CD14-positive monocyte (primary cell): Measurements from ENCODE around the gene TPST1. TPM values are rescaled to one million over a fixed set of nuclear protein-coding genes. Genes with fewer than 3 reads are reported as not detected.

Experiments
- DNase-seq, 3 donors: peaks; one replicate each; pipeline ENCODE4 v3.0.0-alpha.2; 2011 to 2022
- H2AFZ ChIP-seq: 2 replicates; pipeline ENCODE4 v1.6.0; 2012; ENCODE audit warnings: mild to moderate bottlenecking, low read depth, low read length, inconsistent platforms; ENCODE audit not compliant: insufficient read depth, poor library complexity, severe bottlenecking
- H3K27ac ChIP-seq, 2 donors: 1 replicate in 1 of 2; 2 replicates in 1 of 2; pipeline ENCODE4 v1.5.1; 2012 to 2013; ENCODE audit warnings: low read length in 2 of 2, control low read depth in 1 of 2, inconsistent platforms in 1 of 2, low read depth in 1 of 2, mild to moderate bottlenecking in 1 of 2
- H3K27me3 ChIP-seq, 2 donors: one replicate each; pipeline versions ENCODE4 v1.6.0 to v1.6.1; 2011 to 2013; ENCODE audit warnings: low read length in 2 of 2; ENCODE audit not compliant: control insufficient read depth in 2 of 2, insufficient read depth in 2 of 2
- H3K36me3 ChIP-seq, 2 donors: replicated peaks in 1 of 2; 1 replicate in 1 of 2; 2 replicates in 1 of 2; pipeline versions ENCODE4 v1.5.1 to v1.6.1; 2012 to 2013; ENCODE audit warnings: low read length in 2 of 2, control low read depth in 1 of 2, inconsistent platforms in 1 of 2, mild to moderate bottlenecking in 1 of 2; ENCODE audit not compliant: insufficient read depth in 2 of 2, control insufficient read depth in 1 of 2
- H3K4me1 ChIP-seq, 2 donors: 1 replicate in 1 of 2; 2 replicates in 1 of 2; pipeline versions ENCODE4 v1.5.1 to v1.6.1; 2012 to 2013; ENCODE audit warnings: low read length in 2 of 2, control low read depth in 1 of 2, inconsistent platforms in 1 of 2, mild to moderate bottlenecking in 1 of 2, moderate library complexity in 1 of 2; ENCODE audit not compliant: insufficient read depth in 2 of 2, control insufficient read depth in 1 of 2
- H3K4me2 ChIP-seq: replicated peaks from 2 replicates; pipeline ENCODE3; 2012; ENCODE audit warnings: low read length, moderate library complexity, mild to moderate bottlenecking; ENCODE audit not compliant: poor library complexity, severe bottlenecking; ENCODE audit errors: extremely low read depth
- H3K4me3 ChIP-seq, 3 experiments: fragments of 200-600 bp in 1 of 3; sonication (generic) in 1 of 3; replicated peaks in 1 of 3; 1 replicate in 2 of 3; 2 replicates in 1 of 3; pipeline ENCODE4 v1.5.1; 2011 to 2013; ENCODE audit warnings: low read length in 3 of 3, mild to moderate bottlenecking in 3 of 3, control low read depth in 2 of 3, low read depth in 2 of 3, inconsistent platforms in 1 of 3, moderate library complexity in 1 of 3
- H3K79me2 ChIP-seq: 2 replicates; pipeline ENCODE4 v1.6.0; 2012; ENCODE audit warnings: mild to moderate bottlenecking, control low read depth, inconsistent platforms, low read length, moderate library complexity; ENCODE audit not compliant: insufficient read depth
- H3K9ac ChIP-seq: 2 replicates; pipeline ENCODE4 v1.6.0; 2017; ENCODE audit warnings: low read length, mild to moderate bottlenecking; ENCODE audit not compliant: insufficient read depth, poor library complexity, severe bottlenecking
- H3K9me3 ChIP-seq, 2 donors: replicated peaks in 1 of 2; 1 replicate in 1 of 2; 2 replicates in 1 of 2; pipeline versions ENCODE4 v1.5.1 to v1.6.1; 2012 to 2013; ENCODE audit warnings: low read length in 2 of 2, control low read depth in 1 of 2; ENCODE audit not compliant: control insufficient read depth in 1 of 2, insufficient read depth in 1 of 2
- H4K20me1 ChIP-seq: 2 replicates; pipeline ENCODE4 v1.6.0; 2012; ENCODE audit warnings: mild to moderate bottlenecking, low read length, control low read depth, moderate library complexity; ENCODE audit not compliant: insufficient read depth
- H3K27ac Mint-ChIP-seq, 7 donors: one replicate each; pipeline ENCODE4 v1.8.0; 2020; ENCODE audit warnings: mild to moderate bottlenecking in 7 of 7, mixed read lengths in 7 of 7, moderate library complexity in 6 of 7, inconsistent platforms in 2 of 7
- H3K27me3 Mint-ChIP-seq, 3 donors: one replicate each; pipeline ENCODE4 v1.8.0; 2021 to 2022; ENCODE audit warnings: low read depth in 3 of 3, mild to moderate bottlenecking in 3 of 3, mixed read lengths in 3 of 3, moderate library complexity in 3 of 3, inconsistent platforms in 1 of 3
- H3K36me3 Mint-ChIP-seq, 2 donors: one replicate each; pipeline ENCODE4 v1.8.0; 2020; ENCODE audit warnings: mixed read lengths in 2 of 2, inconsistent platforms in 1 of 2, mild to moderate bottlenecking in 1 of 2
- H3K4me1 Mint-ChIP-seq: one replicate; pipeline ENCODE4 v1.8.0; 2020; ENCODE audit warnings: mild to moderate bottlenecking, mixed read lengths
- H3K4me3 Mint-ChIP-seq, 2 donors: one replicate each; pipeline ENCODE4 v1.8.0; 2020; ENCODE audit warnings: mild to moderate bottlenecking in 2 of 2, mixed read lengths in 2 of 2, moderate library complexity in 1 of 2
- H3K9me3 Mint-ChIP-seq, 7 donors: one replicate each; pipeline ENCODE4 v1.8.0; 2020 to 2022; ENCODE audit warnings: mixed read lengths in 7 of 7, mild to moderate bottlenecking in 6 of 7, moderate library complexity in 6 of 7, inconsistent platforms in 2 of 7
- WGBS: methylation state at CpG from one replicate; pipeline ENCODE4 v1.1.5; 2013; ENCODE audit warnings: missing lambda C conversion rate; ENCODE audit not compliant: insufficient coverage; 5-methylcytosine and 5-hydroxymethylcytosine counted together
- intact Hi-C, 2 donors: fragments of 100-400 bp; cut with micrococcal nuclease; formaldehyde crosslinking; loops; one replicate each; pipeline versions ENCODE4 v1.15.0 to v1.15.1; 2023
- polyA plus RNA-seq, 3 donors: library from polyadenylated mRNA; depleted of rRNA in 1 of 3; unstranded in 2 of 3; stranded (reverse) in 1 of 3; fragments of 300-500 nt in 2 of 3; fragments of >200 nt in 1 of 3; fragmentation: Illumina TruSeq in 2 of 3; gene quantifications; 1 replicate in 2 of 3; 2 replicates in 1 of 3; pipeline ENCODE4 v1.2.3, GENCODE V29; 2012 to 2021
- TF ChIP-seq, protein P1 (sequence below): fragments of 200-600 bp; IDR thresholded peaks from one replicate; pipeline ENCODE4 v1.8.0; 2022; ENCODE audit warnings: antibody characterized with exemption, mild to moderate bottlenecking

TPST1 gene
- polyA plus RNA-seq, 3 donors: 0.54 to 4.8 (median 4.2) TPM

DNA sequence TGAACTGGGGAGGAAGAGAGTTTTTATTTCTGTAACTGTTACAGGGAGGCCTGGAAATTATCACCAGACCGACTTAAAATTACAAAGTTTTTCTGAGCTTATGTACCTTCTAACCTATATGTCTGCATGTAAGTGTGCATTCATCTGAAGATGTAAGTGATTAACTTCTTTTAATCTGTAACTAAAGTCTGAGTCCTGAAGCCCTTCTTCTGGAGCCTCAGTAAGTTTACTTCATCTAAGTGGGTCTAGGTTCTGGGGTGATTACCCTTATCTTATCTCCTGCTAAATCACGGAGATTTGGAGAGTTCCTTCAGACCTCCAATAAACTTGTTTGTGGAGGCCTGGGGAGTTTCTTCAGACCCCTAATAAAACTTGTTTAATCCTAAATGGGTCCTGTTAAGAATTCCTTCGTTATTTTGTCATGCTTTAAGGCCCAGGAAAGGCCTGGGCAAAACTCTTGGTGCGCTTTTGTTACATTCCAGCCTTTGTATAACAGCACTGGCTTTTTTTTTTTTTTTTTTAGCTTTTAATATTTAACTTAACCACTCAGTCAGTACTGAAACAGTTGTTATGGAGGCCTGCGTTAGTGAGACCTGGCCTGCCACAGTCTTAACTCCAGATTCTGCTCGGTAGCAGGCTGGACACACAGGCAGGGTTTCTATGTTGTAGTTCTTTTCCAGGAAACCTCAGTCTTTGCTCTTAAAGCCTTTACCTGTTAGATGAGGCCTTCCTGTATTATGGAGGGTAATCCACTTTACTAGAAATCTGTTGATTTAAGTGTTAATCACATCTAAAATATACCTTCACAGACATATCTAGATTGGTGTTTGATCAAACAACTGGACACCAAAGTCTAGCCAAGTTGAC lies 33.0 kb downstream of the TPST1 start:
- Mint-ChIP-seq H3K4me1 (peaks cover 3% of the 10 kb centered on the region), H3K36me3 (no peaks in the 10 kb centered on the region), H3K9me3 (peaks cover 0 to 5% (median 3%) of the 10 kb centered on the region in 7 donors), H3K4me3 (no peak overlapping the region), H3K27ac (no peak overlapping the region), H3K27me3 (peaks cover 0 to 3% (median 0%) of the 10 kb centered on the region in 3 donors)
- no peaks in the 10 kb centered on the region for H3K4me1 ChIP-seq
- no peaks in the 10 kb centered on the region for H3K27me3 ChIP-seq
- no CpG with 5 or more reads among the region's 6 CpGs for WGBS
- intact Hi-C loops: no loop called here
- no peak overlapping the region for H3K4me3 ChIP-seq
- no peaks in the 10 kb centered on the region for H3K9me3 ChIP-seq
- no peak for DNase-seq
- TF ChIP-seq, protein P1, sequence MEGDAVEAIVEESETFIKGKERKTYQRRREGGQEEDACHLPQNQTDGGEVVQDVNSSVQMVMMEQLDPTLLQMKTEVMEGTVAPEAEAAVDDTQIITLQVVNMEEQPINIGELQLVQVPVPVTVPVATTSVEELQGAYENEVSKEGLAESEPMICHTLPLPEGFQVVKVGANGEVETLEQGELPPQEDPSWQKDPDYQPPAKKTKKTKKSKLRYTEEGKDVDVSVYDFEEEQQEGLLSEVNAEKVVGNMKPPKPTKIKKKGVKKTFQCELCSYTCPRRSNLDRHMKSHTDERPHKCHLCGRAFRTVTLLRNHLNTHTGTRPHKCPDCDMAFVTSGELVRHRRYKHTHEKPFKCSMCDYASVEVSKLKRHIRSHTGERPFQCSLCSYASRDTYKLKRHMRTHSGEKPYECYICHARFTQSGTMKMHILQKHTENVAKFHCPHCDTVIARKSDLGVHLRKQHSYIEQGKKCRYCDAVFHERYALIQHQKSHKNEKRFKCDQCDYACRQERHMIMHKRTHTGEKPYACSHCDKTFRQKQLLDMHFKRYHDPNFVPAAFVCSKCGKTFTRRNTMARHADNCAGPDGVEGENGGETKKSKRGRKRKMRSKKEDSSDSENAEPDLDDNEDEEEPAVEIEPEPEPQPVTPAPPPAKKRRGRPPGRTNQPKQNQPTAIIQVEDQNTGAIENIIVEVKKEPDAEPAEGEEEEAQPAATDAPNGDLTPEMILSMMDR: no peak
- no peak overlapping the region for H3K27ac ChIP-seq
- H3K4me2 ChIP-seq: no peak overlapping the region
- no peak overlapping the region for H3K9ac ChIP-seq
- H3K36me3 ChIP-seq: no peaks in the 10 kb centered on the region
- no peaks in the 10 kb centered on the region for H3K79me2 ChIP-seq
- no peaks in the 10 kb centered on the region for H4K20me1 ChIP-seq
- H2AFZ ChIP-seq: no peak overlapping the region

- intact Hi-C loops: no loop called here
- Histone ChIP-seq H3K27me3 (no peaks in the 10 kb centered on the region), H3K4me3 (no peak overlapping the region), H3K79me2 (no peaks in the 10 kb centered on the region), H3K4me2 (no peak overlapping the region), H3K9ac (no peak overlapping the region), H3K27ac (no peak overlapping the region), H2AFZ (no peak overlapping the region), H3K9me3 (no peaks in the 10 kb centered on the region), H4K20me1 (no peaks in the 10 kb centered on the region), H3K36me3 (no peaks in the 10 kb centered on the region), H3K4me1 (no peaks in the 10 kb centered on the region)
- no peaks in the 10 kb centered on the region for H3K36me3 Mint-ChIP-seq
- WGBS: 62% methylated on average over 3 of the region's 5 CpGs
- H3K27ac Mint-ChIP-seq: peak overlapping the region in 1 of 7 donors; percentile 2
- peaks cover 0 to 3% (median 2%) of the 10 kb centered on the region in 3 donors for H3K27me3 Mint-ChIP-seq
- H3K4me3 Mint-ChIP-seq: no peak overlapping the region
- peaks cover 0 to 2% (median 0%) of the 10 kb centered on the region in 7 donors for H3K9me3 Mint-ChIP-seq
- DNase-seq: no peak
- no peaks in the 10 kb centered on the region for H3K4me1 Mint-ChIP-seq
- TF ChIP-seq, protein P1: no peak
These were observed 33.8 kb downstream of the TPST1 start for GRCh38 chr7:66238773-66239466.
